ENCODE data around the gene MTG2.

The MTG2 gene

DNA sequence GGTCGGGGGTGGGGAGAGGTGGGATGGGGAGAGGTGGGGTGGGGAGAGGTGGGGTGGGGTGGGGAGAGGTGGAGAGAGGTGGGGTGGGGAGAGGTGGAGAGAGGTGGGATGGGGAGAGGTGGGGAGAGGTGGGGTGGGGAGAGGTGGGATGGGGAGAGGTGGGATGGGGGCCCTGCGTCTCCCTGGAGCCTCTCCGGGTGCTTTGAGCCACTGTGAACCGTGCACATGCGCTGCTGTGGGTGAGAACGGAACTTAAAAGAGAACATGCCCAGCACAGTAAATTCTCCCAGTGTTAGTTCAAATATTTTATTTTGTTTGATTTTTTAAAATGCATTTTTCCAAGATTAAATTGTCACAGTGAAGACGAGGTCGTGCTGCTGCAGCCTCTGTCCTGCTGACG, 22.6 kb upstream of the MTG2 start (continued):
- TF ChIP-seq, protein P1, sequence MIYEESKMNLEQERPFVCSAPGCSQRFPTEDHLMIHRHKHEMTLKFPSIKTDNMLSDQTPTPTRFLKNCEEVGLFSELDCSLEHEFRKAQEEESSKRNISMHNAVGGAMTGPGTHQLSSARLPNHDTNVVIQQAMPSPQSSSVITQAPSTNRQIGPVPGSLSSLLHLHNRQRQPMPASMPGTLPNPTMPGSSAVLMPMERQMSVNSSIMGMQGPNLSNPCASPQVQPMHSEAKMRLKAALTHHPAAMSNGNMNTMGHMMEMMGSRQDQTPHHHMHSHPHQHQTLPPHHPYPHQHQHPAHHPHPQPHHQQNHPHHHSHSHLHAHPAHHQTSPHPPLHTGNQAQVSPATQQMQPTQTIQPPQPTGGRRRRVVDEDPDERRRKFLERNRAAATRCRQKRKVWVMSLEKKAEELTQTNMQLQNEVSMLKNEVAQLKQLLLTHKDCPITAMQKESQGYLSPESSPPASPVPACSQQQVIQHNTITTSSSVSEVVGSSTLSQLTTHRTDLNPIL (CRISPR knock-in tag; IDR thresholded peaks at IDR 0.05; ENCODE audit: low read depth), result no peak
- TF ChIP-seq ISL1 (CRISPR knock-in tag; IDR thresholded peaks at IDR 0.05) (no peak), ZFP3 (CRISPR knock-in tag; IDR thresholded peaks at IDR 0.05) (no peak), ZC3H10 (CRISPR knock-in tag; IDR thresholded peaks at IDR 0.05) (no peak), SNAI2 (CRISPR knock-in tag; IDR thresholded peaks at IDR 0.05) (no peak)

DNA sequence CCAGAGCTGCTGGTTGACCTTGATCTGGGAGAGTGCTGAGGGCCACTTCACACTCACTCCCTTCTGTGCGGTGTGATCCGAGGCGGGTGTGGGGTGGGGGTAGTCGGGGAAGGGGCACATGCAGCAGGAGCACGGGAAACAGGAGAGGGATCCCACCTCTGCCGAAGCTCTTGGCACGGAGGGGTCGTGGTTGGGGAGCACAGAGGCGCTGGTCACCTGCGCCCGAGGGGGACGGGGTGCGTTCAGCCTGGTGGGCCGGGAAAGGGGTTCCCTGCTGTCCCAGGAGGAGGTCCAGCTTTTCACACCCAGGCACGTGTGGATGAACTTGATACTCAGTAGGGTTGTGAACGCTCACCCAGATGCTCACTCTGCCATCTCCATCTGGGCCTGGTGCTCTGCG, 22.0 kb upstream of the MTG2 start:
- TF ChIP-seq TOX (CRISPR knock-in tag; IDR thresholded peaks at IDR 0.05; ENCODE audit: borderline replicate concordance), result no peak
- TF ChIP-seq ZFP30 (CRISPR knock-in tag; IDR thresholded peaks at IDR 0.05), result no peak
- no peak for TF ChIP-seq ZNF70 (CRISPR knock-in tag; IDR thresholded peaks at IDR 0.05)
- no peak for TF ChIP-seq ARNTL (CRISPR knock-in tag; IDR thresholded peaks at IDR 0.05; ENCODE audit: borderline replicate concordance, low read depth)
- TF ChIP-seq OSR1 (CRISPR knock-in tag; IDR thresholded peaks at IDR 0.05), result no peak
- TF ChIP-seq, protein P2, sequence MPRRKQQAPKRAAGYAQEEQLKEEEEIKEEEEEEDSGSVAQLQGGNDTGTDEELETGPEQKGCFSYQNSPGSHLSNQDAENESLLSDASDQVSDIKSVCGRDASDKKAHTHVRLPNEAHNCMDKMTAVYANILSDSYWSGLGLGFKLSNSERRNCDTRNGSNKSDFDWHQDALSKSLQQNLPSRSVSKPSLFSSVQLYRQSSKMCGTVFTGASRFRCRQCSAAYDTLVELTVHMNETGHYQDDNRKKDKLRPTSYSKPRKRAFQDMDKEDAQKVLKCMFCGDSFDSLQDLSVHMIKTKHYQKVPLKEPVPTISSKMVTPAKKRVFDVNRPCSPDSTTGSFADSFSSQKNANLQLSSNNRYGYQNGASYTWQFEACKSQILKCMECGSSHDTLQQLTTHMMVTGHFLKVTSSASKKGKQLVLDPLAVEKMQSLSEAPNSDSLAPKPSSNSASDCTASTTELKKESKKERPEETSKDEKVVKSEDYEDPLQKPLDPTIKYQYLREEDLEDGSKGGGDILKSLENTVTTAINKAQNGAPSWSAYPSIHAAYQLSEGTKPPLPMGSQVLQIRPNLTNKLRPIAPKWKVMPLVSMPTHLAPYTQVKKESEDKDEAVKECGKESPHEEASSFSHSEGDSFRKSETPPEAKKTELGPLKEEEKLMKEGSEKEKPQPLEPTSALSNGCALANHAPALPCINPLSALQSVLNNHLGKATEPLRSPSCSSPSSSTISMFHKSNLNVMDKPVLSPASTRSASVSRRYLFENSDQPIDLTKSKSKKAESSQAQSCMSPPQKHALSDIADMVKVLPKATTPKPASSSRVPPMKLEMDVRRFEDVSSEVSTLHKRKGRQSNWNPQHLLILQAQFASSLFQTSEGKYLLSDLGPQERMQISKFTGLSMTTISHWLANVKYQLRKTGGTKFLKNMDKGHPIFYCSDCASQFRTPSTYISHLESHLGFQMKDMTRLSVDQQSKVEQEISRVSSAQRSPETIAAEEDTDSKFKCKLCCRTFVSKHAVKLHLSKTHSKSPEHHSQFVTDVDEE (CRISPR knock-in tag; IDR thresholded peaks at IDR 0.05), result no peak
- TF ChIP-seq ESRRG (CRISPR knock-in tag; IDR thresholded peaks at IDR 0.05), result no peak
- TF ChIP-seq, protein P3, sequence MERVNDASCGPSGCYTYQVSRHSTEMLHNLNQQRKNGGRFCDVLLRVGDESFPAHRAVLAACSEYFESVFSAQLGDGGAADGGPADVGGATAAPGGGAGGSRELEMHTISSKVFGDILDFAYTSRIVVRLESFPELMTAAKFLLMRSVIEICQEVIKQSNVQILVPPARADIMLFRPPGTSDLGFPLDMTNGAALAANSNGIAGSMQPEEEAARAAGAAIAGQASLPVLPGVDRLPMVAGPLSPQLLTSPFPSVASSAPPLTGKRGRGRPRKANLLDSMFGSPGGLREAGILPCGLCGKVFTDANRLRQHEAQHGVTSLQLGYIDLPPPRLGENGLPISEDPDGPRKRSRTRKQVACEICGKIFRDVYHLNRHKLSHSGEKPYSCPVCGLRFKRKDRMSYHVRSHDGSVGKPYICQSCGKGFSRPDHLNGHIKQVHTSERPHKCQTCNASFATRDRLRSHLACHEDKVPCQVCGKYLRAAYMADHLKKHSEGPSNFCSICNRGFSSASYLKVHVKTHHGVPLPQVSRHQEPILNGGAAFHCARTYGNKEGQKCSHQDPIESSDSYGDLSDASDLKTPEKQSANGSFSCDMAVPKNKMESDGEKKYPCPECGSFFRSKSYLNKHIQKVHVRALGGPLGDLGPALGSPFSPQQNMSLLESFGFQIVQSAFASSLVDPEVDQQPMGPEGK (CRISPR knock-in tag; IDR thresholded peaks at IDR 0.05; ENCODE audit: borderline replicate concordance), result no peak
- no peak for TF ChIP-seq PPARA (CRISPR knock-in tag; IDR thresholded peaks at IDR 0.05; ENCODE audit: borderline replicate concordance)

DNA sequence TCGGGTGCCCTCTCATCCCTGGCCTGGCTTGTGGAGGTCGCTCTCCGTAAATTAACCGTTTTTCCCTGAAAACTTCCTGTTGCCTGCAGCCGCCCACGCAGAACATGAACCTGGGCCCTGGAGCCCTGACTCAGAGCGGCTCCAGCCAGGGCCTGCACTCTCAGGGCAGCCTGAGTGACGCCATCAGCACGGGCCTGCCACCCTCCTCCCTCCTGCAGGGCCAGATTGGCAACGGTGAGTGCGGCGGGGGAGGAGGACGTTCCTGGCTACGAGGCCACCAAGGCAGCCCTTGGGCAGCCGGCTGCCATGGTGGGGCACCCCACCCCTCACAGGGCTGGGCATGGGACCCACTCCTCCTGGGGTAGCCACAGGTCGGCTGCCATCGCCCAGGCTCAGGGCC, 21.5 kb upstream of the MTG2 start:
- TF ChIP-seq ZFP3 (CRISPR knock-in tag; IDR thresholded peaks at IDR 0.05), result peak; percentile 74; the same call in 1 of the 2 replicates
- no peak for TF ChIP-seq RARB (CRISPR knock-in tag; IDR thresholded peaks at IDR 0.05)
- TF ChIP-seq ZNF565 (CRISPR knock-in tag; conservative IDR thresholded peaks at IDR 0.05; ENCODE audit: low read depth), result no peak
- TF ChIP-seq ISL1 (CRISPR knock-in tag; IDR thresholded peaks at IDR 0.05), result peak; percentile 13; the same call in 1 of the 2 replicates
- TF ChIP-seq, protein P3 (CRISPR knock-in tag; IDR thresholded peaks at IDR 0.05; ENCODE audit: borderline replicate concordance), result no peak
- TF ChIP-seq TCF4 (CRISPR knock-in tag; IDR thresholded peaks at IDR 0.05; ENCODE audit: borderline replicate concordance), result no peak
- no peak for TF ChIP-seq BACH2 (CRISPR knock-in tag; IDR thresholded peaks at IDR 0.05; ENCODE audit: borderline replicate concordance)
- no peak for TF ChIP-seq GLIS3 (CRISPR knock-in tag; IDR thresholded peaks at IDR 0.05)
- TF ChIP-seq, protein P4, sequence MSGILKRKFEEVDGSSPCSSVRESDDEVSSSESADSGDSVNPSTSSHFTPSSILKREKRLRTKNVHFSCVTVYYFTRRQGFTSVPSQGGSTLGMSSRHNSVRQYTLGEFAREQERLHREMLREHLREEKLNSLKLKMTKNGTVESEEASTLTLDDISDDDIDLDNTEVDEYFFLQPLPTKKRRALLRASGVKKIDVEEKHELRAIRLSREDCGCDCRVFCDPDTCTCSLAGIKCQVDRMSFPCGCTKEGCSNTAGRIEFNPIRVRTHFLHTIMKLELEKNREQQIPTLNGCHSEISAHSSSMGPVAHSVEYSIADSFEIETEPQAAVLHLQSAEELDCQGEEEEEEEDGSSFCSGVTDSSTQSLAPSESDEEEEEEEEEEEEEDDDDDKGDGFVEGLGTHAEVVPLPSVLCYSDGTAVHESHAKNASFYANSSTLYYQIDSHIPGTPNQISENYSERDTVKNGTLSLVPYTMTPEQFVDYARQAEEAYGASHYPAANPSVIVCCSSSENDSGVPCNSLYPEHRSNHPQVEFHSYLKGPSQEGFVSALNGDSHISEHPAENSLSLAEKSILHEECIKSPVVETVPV (CRISPR knock-in tag; IDR thresholded peaks at IDR 0.05), result no peak
- no peak for TF ChIP-seq ZC3H10 (CRISPR knock-in tag; IDR thresholded peaks at IDR 0.05)
- TF ChIP-seq ARNTL (CRISPR knock-in tag; IDR thresholded peaks at IDR 0.05; ENCODE audit: borderline replicate concordance, low read depth), result no peak
- no peak for TF ChIP-seq ESRRG (CRISPR knock-in tag; IDR thresholded peaks at IDR 0.05)
- TF ChIP-seq, protein P5, sequence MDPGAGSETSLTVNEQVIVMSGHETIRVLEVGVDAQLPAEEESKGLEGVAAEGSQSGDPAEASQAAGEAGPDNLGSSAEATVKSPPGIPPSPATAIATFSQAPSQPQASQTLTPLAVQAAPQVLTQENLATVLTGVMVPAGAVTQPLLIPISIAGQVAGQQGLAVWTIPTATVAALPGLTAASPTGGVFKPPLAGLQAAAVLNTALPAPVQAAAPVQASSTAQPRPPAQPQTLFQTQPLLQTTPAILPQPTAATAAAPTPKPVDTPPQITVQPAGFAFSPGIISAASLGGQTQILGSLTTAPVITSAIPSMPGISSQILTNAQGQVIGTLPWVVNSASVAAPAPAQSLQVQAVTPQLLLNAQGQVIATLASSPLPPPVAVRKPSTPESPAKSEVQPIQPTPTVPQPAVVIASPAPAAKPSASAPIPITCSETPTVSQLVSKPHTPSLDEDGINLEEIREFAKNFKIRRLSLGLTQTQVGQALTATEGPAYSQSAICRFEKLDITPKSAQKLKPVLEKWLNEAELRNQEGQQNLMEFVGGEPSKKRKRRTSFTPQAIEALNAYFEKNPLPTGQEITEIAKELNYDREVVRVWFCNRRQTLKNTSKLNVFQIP (CRISPR knock-in tag; IDR thresholded peaks at IDR 0.05; ENCODE audit: borderline replicate concordance, low read depth), result no peak
- peak; percentile 67; the same call in 1 of the 2 replicates for TF ChIP-seq SNAI2 (CRISPR knock-in tag; IDR thresholded peaks at IDR 0.05)
- TF ChIP-seq PPARA (CRISPR knock-in tag; IDR thresholded peaks at IDR 0.05; ENCODE audit: borderline replicate concordance), result no peak
- TF ChIP-seq, protein P1 (CRISPR knock-in tag; IDR thresholded peaks at IDR 0.05; ENCODE audit: low read depth), result no peak
- peak; percentile 80 for ATAC-seq

More for the DNA sequence above, 22.0 kb upstream of the MTG2 start:
- ATAC-seq, result no peak
